Bone marrow (tissue), 2 donors: ENCODE measurements around the gene SIRPB2.
A peak's percentile ranks its signal among the peaks of the same experiment; 100 is the strongest.

ENCODE experiments used
- DNase-seq, 2 donors: peaks; one replicate each; lab custom pipeline; 2025; lab: John Stamatoyannopoulos, UW

Gene SIRPB2

DNA sequence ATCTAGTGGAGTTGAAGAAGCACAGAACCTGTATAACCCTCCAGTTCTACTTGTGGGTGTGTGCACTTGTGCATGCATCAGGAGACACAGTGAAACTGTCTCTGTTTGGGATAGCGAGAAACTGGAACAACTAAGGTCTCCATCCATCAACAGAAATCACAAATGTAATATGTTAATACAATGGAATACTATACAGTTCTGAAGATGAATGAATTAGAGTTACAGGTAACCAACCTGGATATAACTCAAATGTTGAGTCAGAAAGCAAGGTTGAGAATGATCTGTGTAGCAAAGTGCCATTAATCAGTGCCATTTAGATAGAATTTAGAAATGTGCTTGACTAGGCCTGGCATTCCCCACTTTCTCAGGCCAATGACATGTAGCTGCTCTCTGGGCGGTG is 20.0 kb downstream of the SIRPB2 start:
- no peak for DNase-seq

GRCh38 chr20:1469925-1470571 is 21.2 kb downstream of the SIRPB2 start:
- no peak for DNase-seq

GRCh38 chr20:1469306-1469905 is 21.8 kb downstream of the SIRPB2 start:
- no peak for DNase-seq

DNA sequence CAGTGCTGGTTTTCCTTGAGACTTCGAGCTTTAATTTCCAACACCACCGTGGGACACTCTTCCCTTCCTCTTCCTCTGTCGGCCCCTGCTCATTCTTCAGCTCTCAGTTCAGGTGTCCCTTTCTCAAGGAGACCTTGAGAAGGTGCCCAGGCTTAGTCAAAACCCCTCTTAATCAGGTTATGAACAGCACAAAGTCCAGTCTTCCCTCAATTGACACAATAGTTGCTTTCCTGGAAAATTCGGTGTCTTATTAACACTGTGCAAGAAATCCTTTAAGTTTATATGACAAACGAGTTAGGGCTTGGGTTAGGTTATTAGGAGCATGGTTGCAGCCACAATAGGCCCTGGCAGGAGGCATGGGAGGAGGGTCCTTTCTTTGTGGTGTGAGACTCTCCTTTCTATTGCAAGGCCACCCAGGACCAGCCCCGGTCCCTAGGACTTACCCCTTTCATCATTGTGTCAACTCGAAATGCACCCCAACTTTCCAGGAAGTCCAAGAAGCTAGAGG is 23.0 kb downstream of the SIRPB2 start:
- no peak for DNase-seq

DNA sequence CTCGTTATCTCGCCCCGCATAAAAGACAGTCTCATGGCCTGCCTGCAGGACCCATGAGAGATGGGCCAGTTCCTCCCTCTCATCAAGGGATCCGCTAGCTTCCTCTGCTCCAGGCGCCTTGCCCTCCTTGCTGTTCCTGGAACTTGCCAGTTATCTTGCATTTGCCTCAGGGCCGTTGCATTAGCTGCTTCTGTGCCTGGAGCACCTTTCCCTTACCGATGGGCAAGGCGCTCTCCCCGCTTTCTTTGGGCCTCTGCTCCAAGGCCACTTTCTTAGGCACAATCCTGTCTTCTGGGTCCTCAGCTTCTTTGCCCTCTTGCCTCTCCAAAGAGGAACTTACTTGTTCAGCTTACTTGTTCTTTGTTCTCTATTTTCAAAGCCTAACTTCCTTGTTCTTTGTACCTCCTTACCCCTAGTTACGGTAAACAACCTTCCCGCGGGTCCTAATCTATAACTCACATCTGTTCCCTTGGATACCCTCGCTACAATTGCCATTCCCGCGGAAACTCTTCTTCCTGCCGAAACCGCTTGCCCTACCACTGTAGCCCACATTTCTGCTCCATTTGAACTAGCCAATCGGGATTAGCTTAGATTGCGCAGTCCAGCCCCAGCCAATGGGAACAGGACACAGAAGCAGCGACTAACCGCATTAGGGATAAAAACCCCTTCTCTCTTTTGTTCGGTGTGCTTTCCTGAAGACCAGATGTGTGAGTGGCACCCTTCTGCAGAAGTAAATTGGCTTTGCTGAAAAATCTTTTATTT is 23.7 kb downstream of the SIRPB2 start:
- DNase-seq = peak; percentile 52 to 98

DNA sequence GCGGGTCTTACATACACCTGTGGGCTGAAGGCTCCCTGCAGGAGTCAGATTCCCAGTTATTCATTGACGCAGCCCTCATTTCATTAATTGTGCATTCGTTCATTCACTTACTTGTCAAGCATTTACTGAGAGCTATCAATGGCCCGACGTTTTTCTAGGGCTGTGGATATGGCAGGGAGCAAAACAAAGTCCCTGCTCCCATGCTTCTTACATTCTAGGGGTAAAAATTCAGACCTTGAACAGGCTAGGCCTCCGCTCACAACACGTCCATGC is 24.2 kb downstream of the SIRPB2 start:
- no peak for DNase-seq

DNA sequence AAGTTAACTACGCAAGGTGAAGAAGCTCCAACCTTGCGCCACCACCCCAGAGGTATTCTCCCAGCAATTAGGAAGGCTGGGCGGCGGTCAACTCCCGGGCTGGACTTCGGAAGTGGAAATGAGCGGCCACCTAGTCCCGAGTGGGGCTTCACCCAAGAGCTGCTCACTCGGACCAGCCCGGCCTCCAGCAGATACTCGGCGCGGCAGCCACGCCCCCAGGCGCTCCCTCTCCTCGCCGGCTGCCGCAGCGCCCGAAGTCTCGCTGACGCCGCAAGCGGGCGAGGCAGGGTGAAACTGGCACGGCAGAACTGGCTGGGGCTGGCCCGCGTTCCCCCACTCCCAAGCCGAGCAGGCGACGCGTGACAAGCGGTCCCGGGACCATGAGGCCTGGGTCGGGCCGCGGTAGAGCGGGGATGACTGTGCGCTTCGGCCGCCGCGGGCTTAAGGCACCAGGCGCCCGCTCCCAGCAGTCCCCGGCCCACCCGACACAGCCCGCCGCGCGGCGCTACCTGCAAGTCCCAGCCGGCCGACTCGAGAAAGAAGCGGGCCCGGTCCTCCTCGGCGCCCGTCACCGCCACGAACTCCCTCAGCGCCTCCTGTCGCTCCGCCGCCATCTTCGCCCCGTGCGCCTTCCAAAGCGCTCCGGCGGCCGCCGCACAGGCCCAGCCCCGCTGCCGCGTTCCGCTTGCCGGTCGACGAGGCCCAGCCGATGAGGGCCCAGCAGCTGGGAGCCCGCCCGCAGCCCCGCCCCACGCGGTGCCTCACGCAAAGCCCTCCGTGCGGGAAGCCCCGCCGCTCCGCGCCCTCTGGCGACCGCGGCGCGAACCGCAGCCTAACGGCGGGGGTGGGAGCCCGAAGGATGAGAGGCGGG is 24.8 kb downstream of the SIRPB2 start, which contains the start of gene NSFL1C:
NSFL1C (minus strand) TSS at position 639 of the 871 bp plus-strand sequence; CDS start at position 614, 25 bp downstream.
- DNase-seq = peak; percentile 71 to 85

GRCh38 chr20:1465470-1466210 is 25.6 kb downstream of the SIRPB2 start:
- no peak for DNase-seq

GRCh38 chr20:1463971-1464570 is 27.1 kb downstream of the SIRPB2 start:
- no peak for DNase-seq

DNA sequence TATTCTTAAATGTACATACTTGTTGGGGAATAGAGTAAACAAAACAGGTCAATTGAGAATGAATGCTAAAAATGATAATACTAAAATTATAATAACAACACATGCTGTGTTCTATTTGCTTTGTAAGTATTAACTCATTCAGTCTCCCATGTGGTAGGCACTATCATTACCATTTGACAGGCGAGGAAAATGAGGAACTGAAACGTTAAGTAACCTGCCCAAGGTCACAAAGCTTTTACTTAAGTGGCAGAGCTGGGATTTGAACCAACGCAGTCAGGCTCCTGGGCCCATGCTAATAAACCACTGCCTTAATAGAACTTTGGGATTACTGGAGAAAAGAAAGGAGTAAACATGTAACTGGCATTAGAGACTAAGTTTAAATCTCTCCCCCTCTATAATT is 28.4 kb downstream of the SIRPB2 start:
- no peak for DNase-seq

DNA sequence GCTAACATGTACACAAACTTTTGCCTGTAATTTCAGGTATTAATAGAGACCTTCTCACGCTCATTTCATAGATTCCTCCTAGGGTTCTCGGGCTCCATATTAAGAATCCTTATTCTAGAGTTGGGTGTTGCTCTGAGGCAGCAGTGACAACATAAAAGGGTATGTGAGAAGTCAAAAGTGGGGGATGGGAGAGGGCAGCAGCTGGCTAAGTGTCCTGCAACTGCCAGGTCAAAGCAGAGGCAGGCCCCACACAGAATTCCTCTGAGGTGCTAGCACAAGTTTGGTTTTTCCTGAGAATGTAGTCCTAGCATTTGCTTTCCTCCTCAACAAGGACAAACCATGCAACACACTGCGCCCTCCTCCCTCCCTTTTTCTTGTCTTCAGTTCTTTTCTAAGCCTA is 29.2 kb downstream of the SIRPB2 start:
- DNase-seq = no peak

- DNase-seq = no peak
Measured at GRCh38 chr20:1460275-1460674, 30.9 kb downstream of the SIRPB2 start.

- DNase-seq = no peak
Measured at GRCh38 chr20:1457992-1458391, 33.2 kb downstream of the SIRPB2 start.

DNA sequence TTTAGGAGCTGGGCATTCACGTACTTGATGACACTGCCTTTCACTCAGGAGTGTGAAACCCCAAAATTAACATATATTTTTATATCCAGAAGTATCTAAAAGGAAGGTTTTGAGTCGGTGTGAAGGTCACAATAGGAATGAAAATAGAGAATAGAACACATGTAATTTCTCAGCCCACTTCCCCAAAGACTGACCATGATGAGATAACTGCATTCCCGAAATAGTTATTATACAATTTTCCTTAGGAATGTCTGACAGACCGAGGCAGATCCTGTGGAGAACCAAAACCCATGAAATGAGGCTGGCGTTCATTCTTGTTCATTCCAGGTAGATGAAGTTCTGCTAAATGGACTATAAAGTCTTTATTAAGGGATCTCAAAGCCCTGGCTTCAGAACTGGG is 34.9 kb downstream of the SIRPB2 start:
- no peak for DNase-seq

GRCh38 chr20:1450926-1451491 is 40.2 kb downstream of the SIRPB2 start:
- DNase-seq = no peak

DNA sequence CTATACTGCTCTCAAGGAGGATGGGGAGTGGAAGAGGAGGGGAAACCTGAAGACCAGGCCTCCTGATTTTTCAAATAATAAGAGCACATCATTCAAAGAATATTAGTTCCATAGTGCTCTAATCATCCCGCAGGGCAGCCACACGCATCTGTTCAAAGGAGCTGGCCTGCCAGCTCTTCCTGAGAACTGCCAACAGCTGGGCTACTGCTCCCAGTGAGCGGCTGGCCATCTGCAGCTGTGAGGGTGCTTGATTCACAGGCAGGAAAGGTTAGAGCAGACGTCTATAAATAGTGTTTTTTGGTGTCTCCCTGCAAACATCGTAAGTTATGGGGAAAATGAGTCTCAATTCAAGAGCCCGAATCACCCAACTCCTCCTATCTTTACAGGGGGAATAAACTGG is 41.9 kb downstream of the SIRPB2 start:
- DNase-seq = no peak

DNA sequence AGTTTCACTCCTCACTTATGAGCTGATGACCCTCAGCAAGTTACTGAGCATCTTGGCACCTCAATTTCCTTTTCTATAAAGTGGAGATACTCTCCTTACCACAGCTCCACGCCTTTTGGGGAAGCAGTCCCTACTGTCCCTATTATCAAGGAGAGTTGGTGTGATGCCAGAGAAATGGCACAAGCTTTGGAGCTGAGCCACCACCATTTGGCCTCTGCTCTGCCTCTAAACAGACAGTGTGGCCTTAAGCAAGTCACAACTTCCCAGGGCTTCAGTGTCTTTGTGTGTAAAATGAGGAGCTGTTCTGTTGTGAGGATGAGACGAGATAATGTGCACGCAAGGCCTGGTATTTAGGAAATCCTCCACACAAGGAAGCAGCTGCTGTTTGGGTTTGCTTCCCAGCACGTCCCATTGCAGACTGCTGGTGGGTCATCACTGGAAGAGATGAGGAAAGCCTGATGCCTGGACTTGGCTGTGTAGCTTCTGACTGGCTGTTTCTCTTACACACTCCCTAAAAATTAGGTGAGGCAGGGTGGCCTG is 43.1 kb downstream of the SIRPB2 start:
- DNase-seq = no peak

GRCh38 chr20:1446536-1446935 is 44.7 kb downstream of the SIRPB2 start:
- no peak for DNase-seq

DNA sequence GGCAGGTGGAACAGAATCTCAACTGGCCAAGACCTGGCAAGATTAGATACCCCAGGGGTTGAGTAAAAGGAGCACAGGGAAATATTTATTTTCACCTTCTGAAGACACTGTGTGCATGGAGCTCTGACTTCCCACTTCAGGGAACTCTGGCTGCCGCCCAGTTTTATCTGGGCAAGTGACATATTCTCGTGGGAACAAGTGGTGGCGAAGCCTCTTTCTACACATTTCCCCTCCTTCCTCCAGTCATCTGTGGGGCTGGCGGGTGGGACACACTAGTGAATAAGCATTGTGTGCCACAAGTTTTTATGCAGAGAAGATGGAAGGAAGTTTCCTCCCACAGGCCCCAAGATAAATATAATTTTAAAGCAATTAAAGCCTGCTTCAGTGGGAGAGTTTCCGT is 48.1 kb downstream of the SIRPB2 start:
- no peak for DNase-seq

GRCh38 chr20:1442304-1442703 is 48.9 kb downstream of the SIRPB2 start:
- no peak for DNase-seq

GRCh38 chr20:1441133-1441532 is 50.1 kb downstream of the SIRPB2 start:
- no peak for DNase-seq
